SW 1271 (cell line): ENCODE measurements around the gene NEB.
"Not testable (repeated sequence)": the region's sequence is repeated elsewhere in the genome, so short reads cannot be mapped to it uniquely, and the experiment has no call there.

Experiments
- DNase-seq, 2 experiments: peaks; one replicate each; lab custom pipeline; 2025; lab: John Stamatoyannopoulos, UW

The NEB gene

GRCh38 chr2:151761193-151761592 is 26.9 kb upstream of the NEB start:
- no peak for DNase-seq

DNA sequence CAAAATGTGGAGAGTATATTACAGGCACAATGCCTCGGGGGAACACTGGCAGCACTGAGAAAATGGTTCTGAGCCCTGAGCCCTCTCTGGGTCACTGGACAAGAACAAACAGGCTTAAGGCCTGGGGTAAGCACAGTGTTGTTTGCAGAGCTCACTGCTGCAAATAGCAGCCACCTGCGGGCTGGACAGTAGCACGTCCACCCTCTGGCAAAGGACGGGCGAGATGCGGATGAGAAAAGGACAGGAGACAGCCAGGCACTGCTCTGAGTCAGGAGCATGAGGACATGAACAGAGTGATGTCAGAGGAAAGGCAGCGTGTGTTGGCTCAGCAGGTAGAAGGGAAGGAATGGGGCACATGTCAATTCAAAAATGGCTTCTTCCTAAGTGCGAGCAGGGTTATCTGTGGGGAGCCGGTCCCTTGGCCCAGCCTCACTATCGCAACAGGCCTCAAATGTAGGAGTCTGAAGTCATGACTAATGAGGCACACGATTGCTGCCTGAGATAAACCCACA is 25.9 kb upstream of the NEB start:
- no peak for DNase-seq

GRCh38 chr2:151758744-151759143 is 24.5 kb upstream of the NEB start:
- DNase-seq, result no peak

DNA sequence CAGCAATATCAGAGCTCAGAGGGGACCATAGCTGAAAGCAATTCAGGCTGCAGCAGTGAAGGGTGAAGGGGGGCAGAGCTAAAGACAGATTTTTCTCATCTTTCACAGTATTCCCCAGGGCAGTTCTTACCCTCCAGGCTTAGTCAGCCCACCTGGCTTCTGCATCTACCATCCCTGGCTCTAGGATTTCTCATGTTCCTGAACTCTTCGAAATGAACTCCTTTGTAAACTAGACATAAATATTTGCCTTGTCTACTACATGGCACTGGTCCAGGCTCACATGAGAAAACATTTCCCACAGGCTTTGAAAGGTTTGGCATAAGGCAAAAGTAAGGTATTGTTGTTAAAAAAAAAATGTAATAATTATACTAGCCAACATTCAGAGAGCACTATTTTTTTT is 23.6 kb upstream of the NEB start:
- no peak for DNase-seq

DNA sequence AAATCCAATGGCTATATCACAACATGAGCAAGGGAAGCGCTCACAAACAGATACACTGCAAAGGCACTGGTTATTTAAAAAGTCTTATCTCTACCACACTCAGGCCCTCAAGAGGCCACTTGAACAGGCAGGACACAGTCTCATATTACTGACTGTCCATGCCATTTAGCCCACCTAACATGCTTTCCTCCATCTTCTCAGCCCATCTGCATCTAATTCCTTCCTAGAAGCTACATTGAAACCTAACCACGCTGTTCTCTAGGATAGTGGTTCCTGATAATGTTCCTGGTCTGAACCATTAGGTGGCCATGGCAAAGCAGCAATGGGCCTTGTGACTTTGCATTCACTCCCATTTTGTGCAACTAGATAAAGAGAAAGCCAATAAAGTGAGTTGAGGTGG is 22.5 kb upstream of the NEB start:
- no peak for DNase-seq

GRCh38 chr2:151754253-151754897 is 20.1 kb upstream of the NEB start:
- no peak for DNase-seq

DNA sequence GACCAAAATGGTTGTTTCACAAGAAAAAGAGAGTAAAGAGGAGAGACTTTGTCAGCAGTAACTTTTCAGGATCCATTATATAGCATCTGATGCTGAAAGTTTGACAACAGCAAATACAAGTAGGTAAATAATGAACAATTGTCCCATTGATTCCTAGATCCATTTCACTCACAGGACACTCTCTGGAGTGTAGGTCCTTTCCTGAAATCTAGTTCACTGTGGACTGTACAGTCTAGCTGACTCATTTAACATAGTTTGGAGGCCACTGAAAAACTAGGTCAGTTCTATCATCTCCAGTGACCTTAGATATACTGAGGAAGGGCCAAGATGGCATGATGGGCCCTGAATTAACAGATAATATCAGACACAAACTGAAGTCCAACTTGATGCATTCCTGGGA is 19.3 kb upstream of the NEB start:
- DNase-seq, result no peak

DNA sequence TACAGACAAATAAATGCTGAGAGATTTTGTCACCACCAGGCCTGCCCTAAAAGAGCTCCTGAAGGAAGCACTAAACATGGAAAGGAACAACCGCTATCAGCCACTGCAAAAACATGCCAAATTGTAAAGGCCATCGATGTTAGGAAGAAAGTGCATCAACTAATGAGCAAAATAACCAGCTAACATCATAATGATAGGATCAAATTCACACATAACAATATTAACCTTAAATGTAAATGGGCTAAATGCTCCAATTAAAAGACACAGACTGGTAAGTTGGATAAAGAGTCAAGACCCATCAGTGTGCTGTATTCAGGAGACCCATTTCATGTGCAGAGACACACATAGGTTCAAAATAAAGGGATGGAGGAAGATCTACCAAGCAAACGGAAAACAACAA is 11.0 kb upstream of the NEB start:
- DNase-seq, result not testable (repeated sequence)

GRCh38 chr2:151730262-151730975 is 3.9 kb downstream of the NEB start:
- DNase-seq, result no peak

GRCh38 chr2:151729837-151730236 is 4.4 kb downstream of the NEB start:
- no peak for DNase-seq

DNA sequence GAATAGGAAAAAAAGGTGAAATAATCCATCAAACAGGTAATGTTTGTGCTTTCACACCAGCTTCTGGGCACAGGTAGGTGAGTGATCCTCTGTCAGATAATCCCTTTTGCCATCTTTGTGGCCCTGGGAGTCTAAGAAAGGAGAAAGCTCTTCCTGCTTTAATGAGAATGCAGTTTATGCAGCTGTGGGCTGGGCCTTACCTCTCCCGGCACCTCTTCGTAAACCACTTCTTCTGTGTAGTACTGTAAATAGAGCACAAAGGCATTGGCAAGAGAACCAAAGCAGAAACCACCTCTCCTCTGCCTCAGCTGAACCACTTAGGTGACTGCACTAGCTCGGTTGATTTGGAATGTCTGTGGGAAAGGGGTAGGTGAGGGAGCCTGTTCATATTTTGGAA is 4.9 kb downstream of the NEB start:
- DNase-seq, result no peak

DNA sequence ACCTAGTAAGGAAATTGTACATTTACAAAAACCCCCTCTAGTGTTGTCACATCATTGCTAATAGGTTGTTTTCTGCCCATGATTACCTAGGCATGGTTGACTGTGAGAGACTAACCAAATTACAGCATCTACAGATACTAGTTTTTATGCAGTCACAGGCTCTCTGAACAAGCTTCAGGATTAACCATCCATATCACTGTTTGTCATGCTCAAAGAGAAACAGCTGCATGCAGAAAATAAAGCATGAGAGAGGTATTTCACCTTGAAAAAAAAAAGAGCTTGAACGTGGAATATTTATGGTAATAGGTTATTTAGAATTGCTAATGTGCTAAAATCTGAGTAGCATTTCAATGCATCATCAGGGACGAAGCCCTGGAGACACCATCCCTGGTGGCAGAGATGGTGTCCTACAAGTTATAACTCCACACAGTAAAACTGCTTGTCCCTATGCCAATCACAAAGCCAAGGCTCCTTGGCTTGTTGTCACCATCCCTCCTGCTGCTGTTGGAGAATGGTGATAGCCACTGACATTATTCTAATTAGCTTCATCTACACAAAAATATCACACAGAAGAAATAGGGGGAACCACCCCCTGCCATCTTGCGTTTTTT is 5.4 kb downstream of the NEB start:
- no peak for DNase-seq

- no peak for DNase-seq
Measured at GRCh38 chr2:151727593-151728552, 6.4 kb downstream of the NEB start.

GRCh38 chr2:151721161-151721560 is 13.1 kb downstream of the NEB start:
- DNase-seq, result no peak

GRCh38 chr2:151720521-151720920 is 13.8 kb downstream of the NEB start:
- no peak for DNase-seq

GRCh38 chr2:151718796-151719195 is 15.5 kb downstream of the NEB start:
- DNase-seq, result no peak

DNA sequence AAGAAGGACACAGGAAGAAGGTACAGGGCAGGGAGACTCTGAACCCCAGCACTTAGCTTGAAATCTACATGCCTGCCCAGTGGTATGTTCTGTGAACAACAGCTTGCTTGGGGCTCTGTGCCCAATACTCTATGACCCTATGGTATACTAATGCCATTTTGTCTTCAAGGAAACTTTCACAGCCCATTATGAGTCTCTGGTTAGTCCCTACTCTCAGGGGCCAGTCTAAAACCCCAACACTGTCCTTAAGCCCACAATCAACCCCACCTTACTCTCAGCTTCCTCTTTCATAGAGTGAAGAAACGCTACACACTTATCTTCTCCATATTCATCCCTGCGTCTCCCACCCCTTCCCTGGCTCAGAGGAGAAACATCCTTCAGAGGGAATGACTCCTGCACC is 16.0 kb downstream of the NEB start:
- no peak for DNase-seq

DNA sequence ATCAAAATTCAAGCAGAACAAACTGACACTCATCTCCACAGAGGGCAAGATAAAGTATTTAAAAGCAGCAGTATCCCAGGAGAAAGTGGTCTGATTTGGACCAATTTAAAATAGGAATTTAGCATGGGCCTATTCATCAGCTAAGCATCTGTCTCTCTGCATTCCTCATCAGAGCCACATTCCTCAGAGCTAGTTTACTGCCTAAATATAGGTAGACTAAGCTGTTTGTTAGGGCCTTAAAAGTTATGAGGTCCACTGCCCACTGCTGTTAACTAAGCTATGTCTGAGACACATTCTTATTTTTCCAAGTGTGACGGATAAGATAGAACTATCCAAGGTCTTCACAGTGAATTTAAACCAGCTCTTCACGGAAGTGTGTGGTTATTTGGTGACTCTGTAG is 17.6 kb downstream of the NEB start:
- DNase-seq, result no peak

- no peak for DNase-seq
Measured at GRCh38 chr2:151713291-151713903, 20.9 kb downstream of the NEB start.

DNA sequence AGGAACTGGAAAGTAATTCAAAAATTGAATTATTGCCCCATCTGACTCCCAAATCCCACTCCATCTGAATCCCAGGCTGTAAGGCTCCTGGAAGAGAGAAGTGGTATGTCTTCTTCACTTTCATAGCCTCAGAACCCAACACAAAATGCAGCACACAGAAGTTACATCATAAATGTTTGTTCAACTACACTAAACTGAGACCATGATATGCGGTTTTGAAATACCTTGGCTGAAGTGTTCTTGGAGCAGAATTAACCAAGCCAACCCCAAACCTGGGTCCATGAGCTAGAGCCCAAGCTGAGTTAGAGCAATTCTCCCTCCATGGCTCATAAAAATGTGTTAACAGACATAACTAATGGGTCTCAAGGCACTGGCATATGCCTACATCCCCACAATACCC is 23.3 kb downstream of the NEB start:
- no peak for DNase-seq

DNA sequence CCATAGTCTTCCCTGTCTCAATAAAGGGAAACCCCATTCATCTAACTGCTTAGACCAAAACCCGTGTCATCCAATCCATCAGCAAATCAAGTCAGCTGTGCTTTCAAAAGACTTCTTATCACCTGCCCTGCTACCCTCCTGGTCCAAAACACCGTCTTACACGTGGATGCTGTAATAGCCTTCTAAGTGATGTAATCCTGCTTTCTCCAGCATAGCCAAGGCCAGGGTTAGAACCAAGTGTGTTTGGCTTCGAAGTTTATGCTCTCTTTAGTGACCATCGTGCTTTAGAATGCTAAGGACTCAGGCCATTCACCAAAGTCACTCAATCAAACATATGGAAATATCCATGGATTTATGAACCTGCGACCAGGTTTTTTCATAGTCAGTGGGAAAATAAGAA is 25.5 kb downstream of the NEB start:
- DNase-seq, result no peak

DNA sequence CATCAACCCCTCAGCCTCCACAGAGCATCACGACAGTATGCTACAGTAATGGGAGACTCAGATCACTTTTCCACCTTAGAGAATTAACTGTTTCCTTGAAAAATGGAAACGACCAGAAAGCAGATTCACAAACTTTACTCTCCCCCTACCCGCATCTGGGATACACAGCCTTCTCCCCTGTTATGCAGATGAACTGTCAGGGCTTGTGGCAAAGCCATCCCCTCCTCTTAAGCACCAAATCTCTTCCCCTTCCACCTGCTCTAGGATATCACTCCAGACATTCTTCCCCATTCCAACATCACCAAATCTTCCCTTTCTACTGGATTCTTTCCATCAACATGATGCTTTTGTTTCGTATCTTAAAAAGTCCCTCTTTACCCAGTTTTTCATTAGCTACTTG is 26.4 kb downstream of the NEB start:
- DNase-seq, result no peak
